Neural crest cell (in vitro differentiated cells): Measurements from ENCODE around the gene SLC1A1. TPM values are rescaled to one million over a fixed set of nuclear protein-coding genes. Genes with fewer than 3 reads are reported as not detected.

ENCODE experiments used
- DNase-seq: peaks from one replicate; pipeline ENCODE4 v3.0.0; 2021; ENCODE audit warnings: low read depth, mixed read lengths, low spot score
- H3K27ac Mint-ChIP-seq: one replicate; pipeline ENCODE4 v1.8.0; 2021; ENCODE audit warnings: mild to moderate bottlenecking, mixed read lengths; ENCODE audit not compliant: unreplicated experiment
- H3K27me3 Mint-ChIP-seq: 2 replicates; pipeline ENCODE4 v1.8.0; 2021; ENCODE audit warnings: low read depth, mild to moderate bottlenecking, mixed read lengths
- H3K36me3 Mint-ChIP-seq: 2 replicates; pipeline ENCODE4 v1.8.0; 2021; ENCODE audit warnings: low read depth, mild to moderate bottlenecking, mixed read lengths
- H3K4me1 Mint-ChIP-seq: 2 replicates; pipeline ENCODE4 v1.8.0; 2021; ENCODE audit warnings: mixed read lengths
- H3K4me3 Mint-ChIP-seq: one replicate; pipeline ENCODE4 v1.8.0; 2021; ENCODE audit warnings: mild to moderate bottlenecking, mixed read lengths
- H3K9me3 Mint-ChIP-seq: 2 replicates; pipeline ENCODE4 v1.8.0; 2021; ENCODE audit warnings: mixed read lengths
- CTCF ChIP-seq: fragments of 200-600 bp; sonication (generic); conservative IDR thresholded peaks from 2 replicates; pipeline ENCODE4 v1.5.0; 2021; ENCODE audit warnings: antibody characterized with exemption, mild to moderate bottlenecking
- total RNA-seq: library from RNA; stranded (reverse); gene quantifications from 2 replicates; pipeline ENCODE4 v1.2.1, GENCODE V29; 2021

SLC1A1 gene
- total RNA-seq, 1 donor from 2014 or later = 0.96 TPM

DNA sequence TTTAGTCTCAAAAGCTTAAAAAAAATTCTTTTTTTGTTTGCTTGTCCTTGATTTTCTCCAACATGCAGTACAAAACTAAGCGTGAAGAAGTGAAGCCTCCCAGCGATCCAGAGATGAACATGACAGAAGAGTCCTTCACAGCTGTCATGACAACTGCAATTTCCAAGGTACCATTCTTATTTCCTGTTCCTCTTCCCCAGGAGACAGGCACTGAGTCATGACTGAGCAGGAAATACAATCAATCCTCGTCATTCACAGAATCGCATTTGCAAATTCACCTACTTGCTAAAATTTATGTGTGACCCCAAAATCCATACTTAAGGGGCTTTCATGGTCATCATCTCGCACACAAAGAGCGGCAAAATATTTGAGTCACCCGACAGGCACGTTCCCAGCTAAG, 77.3 kb downstream of the SLC1A1 start:
- TF ChIP-seq CTCF = no peak
- Mint-ChIP-seq H3K36me3 (peaks cover 2% of the 10 kb centered on the region), H3K27ac (no peak overlapping the region), H3K9me3 (no peaks in the 10 kb centered on the region), H3K27me3 (no peaks in the 10 kb centered on the region), H3K4me1 (peaks cover 13% of the 10 kb centered on the region), H3K4me3 (no peak overlapping the region)
- no peak for DNase-seq

DNA sequence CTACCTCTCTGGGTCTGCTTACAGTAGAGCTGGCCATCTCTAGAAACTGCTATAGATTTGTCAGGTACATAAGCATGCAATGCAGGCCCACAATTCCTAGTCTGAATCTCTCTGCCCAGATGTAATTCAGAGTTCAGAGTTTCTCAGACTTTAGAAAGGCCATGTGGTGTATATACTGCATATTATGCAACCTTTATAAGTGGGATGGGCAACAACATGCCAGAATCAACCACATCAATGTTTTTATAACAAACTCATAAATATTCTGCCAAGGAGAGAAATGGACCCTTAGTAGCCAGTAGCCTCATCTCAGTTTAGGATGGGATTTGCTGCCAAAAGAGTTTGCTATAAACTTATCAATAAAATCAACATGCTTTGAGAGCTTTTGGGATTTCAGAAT, 78.8 kb downstream of the SLC1A1 start:
- H3K27me3 Mint-ChIP-seq = no peaks in the 10 kb centered on the region
- DNase-seq = no peak
- H3K9me3 Mint-ChIP-seq = no peaks in the 10 kb centered on the region
- H3K4me1 Mint-ChIP-seq = peaks cover 13% of the 10 kb centered on the region
- no peak overlapping the region for H3K27ac Mint-ChIP-seq
- no peak overlapping the region for H3K4me3 Mint-ChIP-seq
- TF ChIP-seq CTCF = no peak
- peaks cover 2% of the 10 kb centered on the region for H3K36me3 Mint-ChIP-seq

DNA sequence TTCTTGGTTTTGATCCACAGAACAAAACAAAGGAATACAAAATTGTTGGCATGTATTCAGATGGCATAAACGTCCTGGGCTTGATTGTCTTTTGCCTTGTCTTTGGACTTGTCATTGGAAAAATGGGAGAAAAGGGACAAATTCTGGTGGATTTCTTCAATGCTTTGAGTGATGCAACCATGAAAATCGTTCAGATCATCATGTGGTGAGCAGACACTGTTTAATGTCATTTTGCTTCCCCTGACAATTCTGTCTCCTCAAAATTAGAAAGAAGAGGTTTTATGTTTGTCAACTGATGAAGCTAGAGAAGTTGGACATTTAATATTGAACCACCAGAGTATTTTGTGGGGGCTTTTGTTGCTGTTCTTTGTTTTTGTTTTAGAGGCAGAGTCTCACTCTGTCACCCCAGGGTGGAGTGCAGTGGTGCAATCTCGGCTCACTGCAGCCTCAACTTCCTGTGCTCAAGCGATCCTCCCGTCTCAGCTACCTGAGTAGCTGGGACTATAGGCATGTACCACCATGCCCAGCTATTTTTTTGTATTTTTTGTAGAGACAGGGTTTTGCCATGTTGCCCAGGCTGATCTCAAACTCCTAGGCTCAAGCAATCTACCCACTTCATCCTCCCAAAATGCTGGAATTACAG, 82.0 kb downstream of the SLC1A1 start:
- Mint-ChIP-seq H3K27ac (no peak overlapping the region), H3K36me3 (no peaks in the 10 kb centered on the region), H3K9me3 (no peaks in the 10 kb centered on the region), H3K4me1 (peaks cover 4% of the 10 kb centered on the region), H3K4me3 (no peak overlapping the region), H3K27me3 (no peaks in the 10 kb centered on the region)
- no peak for TF ChIP-seq CTCF
- DNase-seq = no peak

DNA sequence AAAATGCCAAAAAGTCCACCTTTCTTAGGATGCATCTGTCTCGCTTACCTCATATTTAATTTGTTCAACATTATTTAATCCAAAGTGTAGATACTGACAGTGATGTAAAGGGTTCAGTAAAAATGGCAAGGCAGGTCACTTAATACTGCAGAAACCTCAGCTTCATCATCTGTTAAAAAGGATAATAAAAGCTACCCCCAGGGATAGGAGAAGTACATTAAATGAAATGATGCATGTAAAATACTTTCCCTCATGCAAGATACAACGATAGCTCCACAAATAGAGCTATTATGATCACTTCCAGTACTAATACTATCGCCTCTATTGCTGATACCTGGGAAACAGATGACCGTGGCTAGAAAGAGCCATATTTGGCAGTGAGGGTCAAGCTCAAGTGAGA, 82.9 kb downstream of the SLC1A1 start:
- Mint-ChIP-seq H3K27ac (no peak overlapping the region), H3K4me1 (no peaks in the 10 kb centered on the region), H3K9me3 (no peaks in the 10 kb centered on the region), H3K4me3 (no peak overlapping the region), H3K36me3 (no peaks in the 10 kb centered on the region), H3K27me3 (no peaks in the 10 kb centered on the region)
- no peak for TF ChIP-seq CTCF
- no peak for DNase-seq

GRCh38 chr9:4573634-4574389, 83.5 kb downstream of the SLC1A1 start:
- Mint-ChIP-seq H3K36me3 (no peaks in the 10 kb centered on the region), H3K4me1 (no peaks in the 10 kb centered on the region), H3K27ac (peak overlapping the region; percentile 16), H3K27me3 (no peaks in the 10 kb centered on the region), H3K4me3 (no peak overlapping the region), H3K9me3 (no peaks in the 10 kb centered on the region)
- DNase-seq = no peak
- TF ChIP-seq CTCF = no peak
